HG02571 (cell line): ENCODE measurements around the gene XPO4.

ENCODE experiments used
- ATAC-seq: cut with Tn5 transposase; IDR thresholded peaks from one replicate; pipeline ENCODE4 v1.9.1; 2021; ENCODE audit warnings: mild to moderate bottlenecking, moderate library complexity; ENCODE audit not compliant: unreplicated experiment

XPO4 gene

GRCh38 chr13:20729633-20730585 is 172.6 kb downstream of the XPO4 start:
- no peak for ATAC-seq

- ATAC-seq = no peak
Observed at GRCh38 chr13:20728579-20729311, 173.8 kb downstream of the XPO4 start.

GRCh38 chr13:20727856-20728255 is 174.7 kb downstream of the XPO4 start:
- no peak for ATAC-seq
